Measurements from ENCODE around the gene GRIN3A.

The GRIN3A gene

DNA sequence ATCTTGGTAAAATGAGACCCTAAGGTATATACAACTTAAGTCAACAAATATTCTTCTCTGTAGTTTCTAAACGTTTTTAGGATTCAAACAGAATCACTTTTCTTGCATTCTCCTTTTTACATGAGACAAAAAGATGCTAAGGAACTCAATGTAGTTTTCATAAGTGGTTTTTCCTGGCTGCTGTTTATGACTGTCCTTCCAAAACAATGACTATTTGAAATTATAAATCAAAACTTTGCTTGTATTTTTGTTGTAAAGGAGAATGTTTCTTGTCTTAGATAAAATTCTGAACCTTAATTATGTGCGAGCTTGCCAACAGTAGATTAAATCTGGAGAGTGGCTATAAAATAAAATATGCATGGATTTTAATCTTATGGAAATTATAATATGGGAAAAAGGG, 53.8 kb downstream of the GRIN3A start:
- Histone ChIP-seq H4K20me1 (ENCODE audit: control insufficient read depth, insufficient read depth, low read depth, low read length) (no peaks in the 10 kb centered on the region), H3K9me3 (ENCODE audit: control insufficient read depth, insufficient read depth, low read length) (no peaks in the 10 kb centered on the region), H3K36me3 (ENCODE audit: control insufficient read depth, low read length) (no peaks in the 10 kb centered on the region), H3K27me3 (ENCODE audit: control insufficient read depth, low read length) (no peaks in the 10 kb centered on the region), H3K4me1 (ENCODE audit: control insufficient read depth, low read length) (no peaks in the 10 kb centered on the region), H3K4me3 (ENCODE audit: low read length) (no peak overlapping the region), H3K9me2 (replicated peaks; ENCODE audit: control insufficient read depth, low read length) (no peaks in the 10 kb centered on the region), H3F3A (ENCODE audit: control insufficient read depth, insufficient read depth) (no peaks in the 10 kb centered on the region), H3K79me2 (ENCODE audit: control insufficient read depth, low read length) (no peaks in the 10 kb centered on the region), H3K27ac (ENCODE audit: low read depth, low read length) (no peak overlapping the region), H3K4me2 (ENCODE audit: low read length) (no peak overlapping the region)
- TF ChIP-seq EZH2phosphoT487 (IDR thresholded peaks at IDR 0.05; ENCODE audit: borderline replicate concordance, low read length): no peak
- TF ChIP-seq, protein P1, sequence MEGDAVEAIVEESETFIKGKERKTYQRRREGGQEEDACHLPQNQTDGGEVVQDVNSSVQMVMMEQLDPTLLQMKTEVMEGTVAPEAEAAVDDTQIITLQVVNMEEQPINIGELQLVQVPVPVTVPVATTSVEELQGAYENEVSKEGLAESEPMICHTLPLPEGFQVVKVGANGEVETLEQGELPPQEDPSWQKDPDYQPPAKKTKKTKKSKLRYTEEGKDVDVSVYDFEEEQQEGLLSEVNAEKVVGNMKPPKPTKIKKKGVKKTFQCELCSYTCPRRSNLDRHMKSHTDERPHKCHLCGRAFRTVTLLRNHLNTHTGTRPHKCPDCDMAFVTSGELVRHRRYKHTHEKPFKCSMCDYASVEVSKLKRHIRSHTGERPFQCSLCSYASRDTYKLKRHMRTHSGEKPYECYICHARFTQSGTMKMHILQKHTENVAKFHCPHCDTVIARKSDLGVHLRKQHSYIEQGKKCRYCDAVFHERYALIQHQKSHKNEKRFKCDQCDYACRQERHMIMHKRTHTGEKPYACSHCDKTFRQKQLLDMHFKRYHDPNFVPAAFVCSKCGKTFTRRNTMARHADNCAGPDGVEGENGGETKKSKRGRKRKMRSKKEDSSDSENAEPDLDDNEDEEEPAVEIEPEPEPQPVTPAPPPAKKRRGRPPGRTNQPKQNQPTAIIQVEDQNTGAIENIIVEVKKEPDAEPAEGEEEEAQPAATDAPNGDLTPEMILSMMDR (IDR thresholded peaks at IDR 0.05; ENCODE audit: low read depth, low read length, poor library complexity, severe bottlenecking): no peak

DNA sequence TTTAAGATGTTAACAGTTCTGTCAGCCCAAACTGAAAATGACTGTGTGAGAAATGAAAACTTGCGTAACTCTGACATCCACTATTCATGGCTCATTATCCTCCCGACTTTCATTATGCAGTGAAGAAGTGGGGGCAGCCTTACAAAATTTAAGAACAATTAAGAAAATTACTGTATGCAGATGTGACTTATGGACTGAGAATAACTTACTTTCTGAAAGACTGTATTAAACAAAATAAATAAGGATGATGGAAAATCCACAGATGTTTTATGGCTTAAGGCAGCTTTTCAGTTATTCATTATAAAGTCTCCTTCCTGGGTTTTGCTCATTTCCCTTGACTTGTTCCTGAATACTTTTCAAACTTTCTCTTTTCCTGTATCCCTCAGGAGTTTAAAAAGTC, 55.2 kb downstream of the GRIN3A start:
- Histone ChIP-seq H3K4me1 (ENCODE audit: control insufficient read depth, low read length) (no peaks in the 10 kb centered on the region), H3K27ac (ENCODE audit: low read depth, low read length) (no peak overlapping the region), H3K9me3 (ENCODE audit: control insufficient read depth, insufficient read depth, low read length) (no peaks in the 10 kb centered on the region), H3F3A (ENCODE audit: control insufficient read depth, insufficient read depth) (no peaks in the 10 kb centered on the region), H3K4me2 (ENCODE audit: low read length) (no peak overlapping the region), H3K27me3 (ENCODE audit: control insufficient read depth, low read length) (no peaks in the 10 kb centered on the region), H3K9me2 (replicated peaks; ENCODE audit: control insufficient read depth, low read length) (no peaks in the 10 kb centered on the region), H3K79me2 (ENCODE audit: control insufficient read depth, low read length) (no peaks in the 10 kb centered on the region), H4K20me1 (ENCODE audit: control insufficient read depth, insufficient read depth, low read depth, low read length) (no peaks in the 10 kb centered on the region), H3K4me3 (ENCODE audit: low read length) (no peak overlapping the region), H3K36me3 (ENCODE audit: control insufficient read depth, low read length) (no peaks in the 10 kb centered on the region)
- no peak for TF ChIP-seq EZH2phosphoT487 (IDR thresholded peaks at IDR 0.05; ENCODE audit: borderline replicate concordance, low read length)
- TF ChIP-seq, protein P1 (IDR thresholded peaks at IDR 0.05; ENCODE audit: low read depth, low read length, poor library complexity, severe bottlenecking): no peak

DNA sequence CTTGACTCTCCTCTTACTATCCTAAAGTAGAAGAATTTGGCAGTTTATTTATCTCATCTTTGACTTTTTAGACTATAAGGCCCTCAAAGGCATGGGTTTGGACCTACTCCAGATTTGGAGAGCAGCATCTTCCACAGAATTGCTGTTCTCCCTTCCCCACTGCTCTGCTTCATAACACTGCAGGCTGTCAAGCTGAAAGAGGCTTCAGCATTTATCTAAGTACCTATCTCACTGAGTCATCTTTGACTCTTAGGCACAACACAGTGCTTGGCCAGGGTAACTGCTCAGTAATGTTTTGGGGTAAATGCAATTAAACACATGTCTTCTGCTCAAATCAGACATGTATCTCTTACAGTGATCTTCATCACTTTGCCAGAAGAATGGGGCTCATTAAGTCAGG, 60.6 kb downstream of the GRIN3A start:
- no peaks in the 10 kb centered on the region for H3K79me2 ChIP-seq (ENCODE audit: control insufficient read depth, low read length)
- H3K9me3 ChIP-seq (ENCODE audit: control insufficient read depth, insufficient read depth, low read length): no peaks in the 10 kb centered on the region
- H3K27me3 ChIP-seq (ENCODE audit: control insufficient read depth, low read length): no peaks in the 10 kb centered on the region
- H3F3A ChIP-seq (ENCODE audit: control insufficient read depth, insufficient read depth): no peaks in the 10 kb centered on the region
- TF ChIP-seq, protein P1 (IDR thresholded peaks at IDR 0.05; ENCODE audit: low read depth, low read length, poor library complexity, severe bottlenecking): no peak
- TF ChIP-seq EZH2phosphoT487 (IDR thresholded peaks at IDR 0.05; ENCODE audit: borderline replicate concordance, low read length): no peak
- H3K4me2 ChIP-seq (ENCODE audit: low read length): no peak overlapping the region
- no peaks in the 10 kb centered on the region for H3K4me1 ChIP-seq (ENCODE audit: control insufficient read depth, low read length)
- H3K36me3 ChIP-seq (ENCODE audit: control insufficient read depth, low read length): no peaks in the 10 kb centered on the region
- no peak overlapping the region for H3K4me3 ChIP-seq (ENCODE audit: low read length)
- H3K27ac ChIP-seq (ENCODE audit: low read depth, low read length): no peak overlapping the region
- H3K9me2 ChIP-seq (replicated peaks; ENCODE audit: control insufficient read depth, low read length): no peaks in the 10 kb centered on the region
- no peaks in the 10 kb centered on the region for H4K20me1 ChIP-seq (ENCODE audit: control insufficient read depth, insufficient read depth, low read depth, low read length)

DNA sequence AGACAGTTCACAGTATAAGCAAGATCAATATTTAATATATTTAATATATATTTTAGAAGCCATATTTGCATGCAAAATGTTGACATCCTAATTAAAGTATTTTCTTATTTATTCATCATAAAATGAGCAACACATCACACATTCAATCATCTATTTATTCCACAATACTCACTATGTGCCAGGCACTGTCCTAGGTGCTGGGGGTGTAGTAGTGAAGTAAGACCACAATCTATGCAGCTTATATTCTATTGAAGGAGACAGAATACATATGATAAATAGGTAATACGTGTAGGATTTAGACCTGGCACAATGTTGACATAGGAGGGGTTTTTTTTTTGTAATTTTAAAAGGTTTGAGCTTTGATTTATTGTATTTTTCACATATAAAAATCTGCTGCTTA, 63.1 kb downstream of the GRIN3A start:
- no peak overlapping the region for H3K27ac ChIP-seq (ENCODE audit: low read depth, low read length)
- no peaks in the 10 kb centered on the region for H3K4me1 ChIP-seq (ENCODE audit: control insufficient read depth, low read length)
- no peaks in the 10 kb centered on the region for H3K9me3 ChIP-seq (ENCODE audit: control insufficient read depth, insufficient read depth, low read length)
- no peaks in the 10 kb centered on the region for H3K9me2 ChIP-seq (replicated peaks; ENCODE audit: control insufficient read depth, low read length)
- H3K4me3 ChIP-seq (ENCODE audit: low read length): no peak overlapping the region
- H3K36me3 ChIP-seq (ENCODE audit: control insufficient read depth, low read length): no peaks in the 10 kb centered on the region
- H3K27me3 ChIP-seq (ENCODE audit: control insufficient read depth, low read length): no peaks in the 10 kb centered on the region
- H3K79me2 ChIP-seq (ENCODE audit: control insufficient read depth, low read length): no peaks in the 10 kb centered on the region
- H3F3A ChIP-seq (ENCODE audit: control insufficient read depth, insufficient read depth): no peaks in the 10 kb centered on the region
- no peaks in the 10 kb centered on the region for H4K20me1 ChIP-seq (ENCODE audit: control insufficient read depth, insufficient read depth, low read depth, low read length)
- H3K4me2 ChIP-seq (ENCODE audit: low read length): no peak overlapping the region
- TF ChIP-seq, protein P1 (IDR thresholded peaks at IDR 0.05; ENCODE audit: low read depth, low read length, poor library complexity, severe bottlenecking): no peak
- no peak for TF ChIP-seq EZH2phosphoT487 (IDR thresholded peaks at IDR 0.05; ENCODE audit: borderline replicate concordance, low read length)
